MM.1S (cell line): Measurements from ENCODE around the gene REG1A.

Experiments used
- DNase-seq: peaks from one replicate; pipeline ENCODE4 v3.0.0-alpha.2; 2015
- H2AFZ ChIP-seq: fragments of 300-600 bp; sonication (generic); 2 replicates; pipeline ENCODE4 v1.6.0; 2016; ENCODE audit warnings: antibody characterized with exemption, low read length
- H3F3A ChIP-seq: fragments of 300-600 bp; sonication (generic); 2 replicates; pipeline ENCODE4 v1.6.1; 2016; ENCODE audit warnings: mild to moderate bottlenecking, antibody characterized with exemption, low read length, moderate library complexity, mixed read lengths; ENCODE audit not compliant: insufficient read depth
- H3K27ac ChIP-seq: fragments of 300-600 bp; sonication (generic); 2 replicates; pipeline ENCODE4 v1.5.1; 2016; ENCODE audit warnings: mild to moderate bottlenecking, low read length
- H3K27me3 ChIP-seq: fragments of 300-600 bp; sonication (generic); replicated peaks from 2 replicates; pipeline ENCODE4 v1.6.0; 2016; ENCODE audit warnings: low read length; ENCODE audit not compliant: insufficient read depth
- H3K36me3 ChIP-seq: fragments of 300-600 bp; sonication (generic); replicated peaks from 2 replicates; pipeline ENCODE4 v1.6.1; 2016; ENCODE audit warnings: mild to moderate bottlenecking, low read length, mixed read lengths; ENCODE audit not compliant: insufficient read depth
- H3K4me1 ChIP-seq: fragments of 300-600 bp; sonication (generic); 2 replicates; pipeline ENCODE4 v1.6.1; 2016; ENCODE audit warnings: low read length, mixed read lengths
- H3K4me2 ChIP-seq: fragments of 300-600 bp; sonication (generic); 2 replicates; pipeline ENCODE4 v1.6.0; 2016; ENCODE audit warnings: low read depth, low read length
- H3K4me3 ChIP-seq: fragments of 300-600 bp; sonication (generic); 2 replicates; pipeline ENCODE4 v1.5.1; 2016; ENCODE audit warnings: low read length, mixed read lengths
- H3K79me2 ChIP-seq: fragments of 300-600 bp; sonication (generic); 2 replicates; pipeline ENCODE4 v1.6.1; 2016; ENCODE audit warnings: mixed run types, low read length, mixed read lengths
- H3K9ac ChIP-seq: fragments of 300-600 bp; sonication (generic); 2 replicates; pipeline ENCODE4 v1.6.1; 2016; ENCODE audit warnings: low read length, mixed read lengths
- H3K9me2 ChIP-seq: fragments of 300-600 bp; sonication (generic); replicated peaks from 2 replicates; pipeline ENCODE4 v1.6.1; 2016; ENCODE audit warnings: mild to moderate bottlenecking, low read length, mixed read lengths; ENCODE audit not compliant: insufficient read depth
- H3K9me3 ChIP-seq: fragments of 300-600 bp; sonication (generic); replicated peaks from 2 replicates; pipeline ENCODE4 v1.6.1; 2016; ENCODE audit warnings: mild to moderate bottlenecking, low read length, mixed read lengths; ENCODE audit not compliant: insufficient read depth
- H4K20me1 ChIP-seq: fragments of 300-600 bp; sonication (generic); 2 replicates; pipeline ENCODE4 v1.6.1; 2016; ENCODE audit warnings: mild to moderate bottlenecking, low read length, moderate library complexity, mixed read lengths; ENCODE audit not compliant: insufficient read depth
- EZH2 ChIP-seq: fragments of 300-600 bp; sonication (generic); optimal IDR thresholded peaks from 2 replicates; pipeline ENCODE3; 2017; ENCODE audit warnings: low read depth, mild to moderate bottlenecking, antibody characterized with exemption, low read length, mixed read lengths
- EZH2phosphoT487 ChIP-seq: fragments of 300-600 bp; sonication (generic); IDR thresholded peaks from 2 replicates; pipeline ENCODE4 v1.6.1; 2018; ENCODE audit warnings: antibody characterized with exemption, low read length
- TF ChIP-seq, protein P1 (sequence below): fragments of 300-600 bp; sonication (generic); IDR thresholded peaks from 2 replicates; pipeline ENCODE4 v1.5.1; 2016; ENCODE audit warnings: antibody characterized with exemption, low read length, mixed read lengths

The REG1A gene, protein sequence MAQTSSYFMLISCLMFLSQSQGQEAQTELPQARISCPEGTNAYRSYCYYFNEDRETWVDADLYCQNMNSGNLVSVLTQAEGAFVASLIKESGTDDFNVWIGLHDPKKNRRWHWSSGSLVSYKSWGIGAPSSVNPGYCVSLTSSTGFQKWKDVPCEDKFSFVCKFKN

DNA sequence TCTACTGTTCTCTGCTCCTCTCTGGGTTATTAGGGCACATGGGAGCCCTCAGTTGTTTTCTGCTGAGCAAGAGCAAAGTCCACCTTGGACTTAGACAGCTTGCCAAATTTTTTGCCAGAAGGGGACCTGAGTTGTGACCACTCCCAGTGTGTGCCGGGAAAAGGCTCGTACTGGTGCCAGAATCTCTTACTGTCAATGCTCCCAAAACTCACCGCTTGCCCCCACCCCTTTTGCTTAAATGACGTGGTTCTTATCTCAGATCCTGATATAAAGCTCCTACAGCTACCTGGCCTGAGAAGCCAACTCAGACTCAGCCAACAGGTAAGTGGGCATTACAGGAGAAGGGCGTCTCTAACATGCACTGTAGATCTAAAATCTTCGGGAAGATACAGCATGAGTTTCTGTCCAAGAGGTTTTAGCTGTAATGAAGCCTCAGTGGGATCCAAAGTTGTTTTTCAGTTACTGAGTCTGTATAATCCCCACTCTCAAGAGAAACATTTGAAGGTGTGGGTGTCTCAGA, at the start of gene REG1A:
Gene REG1A, plus strand, starts transcription at position 295 of the 520 bp plus-strand sequence. CDS start 374 bp downstream, outside the sequence.
- Histone ChIP-seq H3K36me3 (no peaks in the 10 kb centered on the region), H3K9me2 (no peaks in the 10 kb centered on the region), H3K9ac (no peak within 1 kb of the TSS), H3K4me3 (no peak within 1 kb of the TSS), H3K79me2 (no peaks in the 10 kb centered on the region), H3F3A (no peaks in the 10 kb centered on the region), H3K9me3 (no peaks in the 10 kb centered on the region), H3K27ac (no peak within 1 kb of the TSS), H3K4me1 (no peaks in the 10 kb centered on the region), H2AFZ (no peak within 1 kb of the TSS), H3K4me2 (no peak within 1 kb of the TSS), H4K20me1 (no peaks in the 10 kb centered on the region), H3K27me3 (no peaks in the 10 kb centered on the region)
- no peak for DNase-seq
- TF ChIP-seq, protein P1, sequence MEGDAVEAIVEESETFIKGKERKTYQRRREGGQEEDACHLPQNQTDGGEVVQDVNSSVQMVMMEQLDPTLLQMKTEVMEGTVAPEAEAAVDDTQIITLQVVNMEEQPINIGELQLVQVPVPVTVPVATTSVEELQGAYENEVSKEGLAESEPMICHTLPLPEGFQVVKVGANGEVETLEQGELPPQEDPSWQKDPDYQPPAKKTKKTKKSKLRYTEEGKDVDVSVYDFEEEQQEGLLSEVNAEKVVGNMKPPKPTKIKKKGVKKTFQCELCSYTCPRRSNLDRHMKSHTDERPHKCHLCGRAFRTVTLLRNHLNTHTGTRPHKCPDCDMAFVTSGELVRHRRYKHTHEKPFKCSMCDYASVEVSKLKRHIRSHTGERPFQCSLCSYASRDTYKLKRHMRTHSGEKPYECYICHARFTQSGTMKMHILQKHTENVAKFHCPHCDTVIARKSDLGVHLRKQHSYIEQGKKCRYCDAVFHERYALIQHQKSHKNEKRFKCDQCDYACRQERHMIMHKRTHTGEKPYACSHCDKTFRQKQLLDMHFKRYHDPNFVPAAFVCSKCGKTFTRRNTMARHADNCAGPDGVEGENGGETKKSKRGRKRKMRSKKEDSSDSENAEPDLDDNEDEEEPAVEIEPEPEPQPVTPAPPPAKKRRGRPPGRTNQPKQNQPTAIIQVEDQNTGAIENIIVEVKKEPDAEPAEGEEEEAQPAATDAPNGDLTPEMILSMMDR: no peak
- TF ChIP-seq EZH2: no peak
- TF ChIP-seq EZH2phosphoT487: no peak

DNA sequence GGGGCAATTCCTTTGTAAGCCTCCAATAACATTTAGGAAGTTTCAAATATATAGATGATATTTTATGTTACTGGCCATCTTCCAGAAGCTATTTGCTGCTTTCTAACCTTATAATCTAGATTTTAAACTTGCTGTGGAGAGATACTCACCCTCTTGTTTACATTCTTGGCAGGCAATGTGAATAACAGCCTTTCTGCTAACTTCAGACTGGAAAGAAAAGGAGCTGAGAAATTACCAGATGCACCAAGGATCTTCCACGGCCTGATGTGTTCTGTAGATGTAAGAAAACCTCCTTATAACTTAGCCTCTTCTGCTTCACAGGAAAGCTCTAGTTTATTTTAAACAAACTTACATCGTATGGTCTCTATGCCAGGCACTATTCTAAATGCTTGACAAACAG, 49.2 kb upstream of the REG1A start:
- Histone ChIP-seq H3K79me2 (no peaks in the 10 kb centered on the region), H3F3A (no peaks in the 10 kb centered on the region), H2AFZ (no peak overlapping the region), H3K4me3 (no peak overlapping the region), H3K9me2 (no peaks in the 10 kb centered on the region), H3K4me1 (no peaks in the 10 kb centered on the region), H3K27me3 (no peaks in the 10 kb centered on the region), H3K27ac (no peak overlapping the region), H4K20me1 (no peaks in the 10 kb centered on the region), H3K9me3 (no peaks in the 10 kb centered on the region), H3K4me2 (no peak overlapping the region), H3K9ac (no peak overlapping the region), H3K36me3 (no peaks in the 10 kb centered on the region)
- DNase-seq: no peak
- TF ChIP-seq, protein P1: no peak
- no peak for TF ChIP-seq EZH2
- no peak for TF ChIP-seq EZH2phosphoT487

DNA sequence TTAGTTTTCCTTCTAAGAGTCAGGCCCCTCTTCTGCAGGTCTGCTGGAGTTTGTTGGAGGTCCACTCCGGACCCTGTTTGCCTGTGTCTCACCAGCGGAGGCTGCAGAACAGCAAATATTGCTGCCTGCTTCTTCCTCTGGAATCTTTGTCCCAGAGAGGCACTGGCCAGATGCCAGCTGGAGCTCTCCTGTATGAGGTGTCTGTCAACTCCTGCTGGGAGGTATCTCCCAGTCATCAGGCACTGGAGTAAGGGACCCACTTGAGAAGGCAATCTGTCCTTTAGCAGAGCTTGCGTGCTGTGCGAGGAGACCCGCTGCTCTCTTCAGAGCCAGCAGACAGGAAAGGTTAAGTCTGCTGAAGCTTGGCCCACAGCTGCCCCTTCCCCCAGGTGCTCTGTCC, 37.3 kb upstream of the REG1A start:
- Histone ChIP-seq H4K20me1 (no peaks in the 10 kb centered on the region), H3K4me1 (no peaks in the 10 kb centered on the region), H3K9me2 (no peaks in the 10 kb centered on the region), H3K79me2 (no peaks in the 10 kb centered on the region), H3K27ac (no peak overlapping the region), H3K36me3 (no peaks in the 10 kb centered on the region), H3K9me3 (no peaks in the 10 kb centered on the region), H3K27me3 (no peaks in the 10 kb centered on the region), H3K9ac (no peak overlapping the region), H3F3A (no peaks in the 10 kb centered on the region), H2AFZ (no peak overlapping the region), H3K4me2 (no peak overlapping the region), H3K4me3 (no peak overlapping the region)
- no peak for TF ChIP-seq EZH2
- TF ChIP-seq EZH2phosphoT487: no peak
- TF ChIP-seq, protein P1: no peak
- DNase-seq: no peak
